ENCODE data around the gene FNDC3A.

Gene FNDC3A

GRCh38 chr13:48975856-48976575, at the start of gene FNDC3A:
Gene FNDC3A, plus strand, starts transcription at chr13:48975912. Its CDS starts 30,279 bp downstream, at chr13:49006191.
- in situ Hi-C loops (cut with MboI; ENCODE audit: low sequenced_read_pairs) = no loop called here

- in situ Hi-C loops (cut with MboI; ENCODE audit: low sequenced_read_pairs) = no loop called here
Measured at GRCh38 chr13:48928757-48929430, 46.8 kb upstream of the FNDC3A start.

DNA sequence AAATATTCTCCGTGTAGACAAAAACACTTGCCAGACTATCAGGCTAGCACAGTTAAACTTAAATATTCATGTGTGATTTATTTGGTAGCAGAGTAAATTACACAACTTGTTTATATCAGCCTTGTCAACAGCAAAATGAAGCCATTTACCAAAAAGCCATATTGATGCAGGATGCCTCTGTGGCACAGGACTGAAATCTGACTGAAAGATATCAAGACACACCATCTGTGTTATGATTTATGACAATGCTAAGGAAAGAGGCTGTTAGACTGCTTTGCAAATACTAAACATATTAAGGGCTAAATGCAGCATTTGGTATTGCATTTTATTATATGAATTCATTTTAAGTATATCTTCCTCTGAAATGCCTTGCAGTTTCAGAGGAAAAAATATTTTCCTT, 44.8 kb upstream of the FNDC3A start:
- in situ Hi-C loops (cut with MboI; ENCODE audit: low sequenced_read_pairs) = no loop called here

GRCh38 chr13:48938308-48938943, 37.3 kb upstream of the FNDC3A start:
- in situ Hi-C loops (cut with MboI; ENCODE audit: low sequenced_read_pairs) = no loop called here

- in situ Hi-C loops (cut with MboI; ENCODE audit: low sequenced_read_pairs) = no loop called here
Measured at GRCh38 chr13:48939728-48940127, 36.0 kb upstream of the FNDC3A start.

DNA sequence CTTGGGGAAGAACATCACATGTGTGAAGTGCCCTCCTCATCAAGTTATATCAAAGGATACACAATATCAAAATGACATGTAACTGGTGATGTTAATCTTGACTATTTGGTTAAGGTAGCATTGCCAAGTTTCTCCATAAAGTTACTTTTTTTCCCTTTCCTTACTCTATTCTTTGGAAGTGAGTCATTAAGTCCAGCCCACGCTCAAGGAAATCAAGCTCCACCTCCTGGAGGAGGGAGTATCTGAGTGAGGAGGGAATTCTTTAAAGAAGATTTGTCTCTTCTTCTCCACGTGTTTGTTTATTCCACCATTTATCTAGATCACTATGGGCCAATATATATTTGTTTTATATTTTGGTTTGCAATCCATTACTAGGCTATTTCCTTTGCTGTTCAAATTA, 33.6 kb upstream of the FNDC3A start:
- in situ Hi-C loops (cut with MboI; ENCODE audit: low sequenced_read_pairs) = no loop called here

- in situ Hi-C loops (cut with MboI; ENCODE audit: low sequenced_read_pairs) = no loop called here
Measured at GRCh38 chr13:48944221-48944620, 31.5 kb upstream of the FNDC3A start.

DNA sequence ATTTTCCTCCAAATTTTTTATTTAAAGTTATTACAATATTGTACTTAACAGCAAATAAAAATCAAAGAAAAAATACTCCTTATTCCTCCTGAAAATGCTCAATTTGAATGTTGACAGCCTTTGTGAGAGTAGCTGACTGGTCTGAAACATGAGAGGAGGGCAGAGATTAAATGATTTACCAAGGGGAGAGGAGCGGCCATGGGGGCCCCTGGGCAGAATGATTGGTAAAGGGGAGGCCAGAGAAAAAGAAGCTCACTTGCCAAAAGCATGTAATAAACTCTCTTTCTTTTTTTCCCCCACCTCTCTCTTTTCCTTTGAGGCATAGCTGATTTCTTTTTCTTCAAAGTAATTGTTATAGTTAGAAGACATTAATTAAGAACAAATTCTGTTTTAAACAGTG, 30.1 kb upstream of the FNDC3A start:
- in situ Hi-C loops (cut with MboI; ENCODE audit: low sequenced_read_pairs) = no loop called here

GRCh38 chr13:48946163-48946562, 29.5 kb upstream of the FNDC3A start:
- in situ Hi-C loops (cut with MboI; ENCODE audit: low sequenced_read_pairs) = no loop called here

- in situ Hi-C loops (cut with MboI; ENCODE audit: low sequenced_read_pairs) = no loop called here
Measured at GRCh38 chr13:48949566-48950500, 25.9 kb upstream of the FNDC3A start.

DNA sequence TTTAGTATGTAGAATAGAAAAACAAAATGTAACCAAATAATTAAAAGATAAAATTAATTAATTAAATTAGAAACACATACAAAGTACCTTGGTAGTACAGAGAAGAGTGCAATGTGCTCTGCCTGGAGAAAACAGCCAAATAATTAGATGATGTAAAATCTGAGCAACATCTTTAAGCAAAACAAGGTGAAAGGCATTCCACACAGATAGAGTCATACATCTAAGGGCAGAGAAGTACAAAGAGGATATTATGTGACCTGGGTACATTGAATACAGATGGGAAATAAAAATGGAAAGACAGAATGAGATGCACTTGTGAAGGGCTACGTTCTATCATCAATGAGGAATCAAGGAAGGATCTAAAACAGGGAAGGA, 25.2 kb upstream of the FNDC3A start:
- in situ Hi-C loops (cut with MboI; ENCODE audit: low sequenced_read_pairs) = no loop called here

- in situ Hi-C loops (cut with MboI; ENCODE audit: low sequenced_read_pairs) = no loop called here
Measured at GRCh38 chr13:48954081-48954480, 21.6 kb upstream of the FNDC3A start.

DNA sequence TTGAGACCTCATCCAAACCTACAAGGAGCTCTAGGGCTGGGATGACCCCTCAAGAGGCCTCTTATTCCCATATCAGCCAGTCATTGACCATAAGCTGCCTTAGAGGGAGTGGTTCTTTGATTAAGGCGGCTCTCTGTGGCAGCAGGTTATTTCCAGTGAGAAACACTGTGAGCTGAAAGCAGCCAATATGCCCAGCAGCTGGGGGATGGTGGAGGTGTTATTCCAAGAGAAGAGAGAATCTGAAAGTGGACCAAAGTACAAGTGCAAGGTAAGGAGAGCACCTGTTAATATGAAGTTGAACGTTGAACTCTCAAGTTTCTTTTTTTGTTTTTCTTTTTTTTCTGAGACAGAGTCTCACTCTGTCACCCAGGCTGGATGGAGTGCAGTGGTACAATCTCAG, 20.2 kb upstream of the FNDC3A start:
- in situ Hi-C loops (cut with MboI; ENCODE audit: low sequenced_read_pairs) = no loop called here

DNA sequence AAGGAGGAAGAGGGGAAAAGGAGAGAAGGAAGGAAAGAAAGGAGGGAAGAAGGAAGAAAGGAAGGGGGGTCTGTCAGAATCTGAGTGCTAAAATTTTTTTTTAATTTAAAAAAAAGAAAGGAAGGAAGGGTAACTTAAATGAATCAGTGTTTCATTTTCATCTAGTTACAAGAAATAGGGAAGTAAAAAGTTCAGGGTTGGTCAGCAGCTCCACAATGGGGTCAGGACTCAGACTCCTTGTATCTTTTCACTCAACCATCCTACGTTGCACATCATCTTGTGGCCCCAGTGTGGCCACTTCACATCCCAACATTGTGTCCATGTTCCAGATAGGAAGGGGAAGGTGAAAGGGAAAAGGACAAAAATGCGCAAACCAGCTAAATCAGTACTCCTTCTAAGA, 14.3 kb upstream of the FNDC3A start:
- in situ Hi-C loops (cut with MboI; ENCODE audit: low sequenced_read_pairs) = no loop called here

GRCh38 chr13:48962281-48962680, 13.4 kb upstream of the FNDC3A start:
- in situ Hi-C loops (cut with MboI; ENCODE audit: low sequenced_read_pairs) = no loop called here

GRCh38 chr13:48965736-48966135, 10.0 kb upstream of the FNDC3A start:
- in situ Hi-C loops (cut with MboI; ENCODE audit: low sequenced_read_pairs) = no loop called here

DNA sequence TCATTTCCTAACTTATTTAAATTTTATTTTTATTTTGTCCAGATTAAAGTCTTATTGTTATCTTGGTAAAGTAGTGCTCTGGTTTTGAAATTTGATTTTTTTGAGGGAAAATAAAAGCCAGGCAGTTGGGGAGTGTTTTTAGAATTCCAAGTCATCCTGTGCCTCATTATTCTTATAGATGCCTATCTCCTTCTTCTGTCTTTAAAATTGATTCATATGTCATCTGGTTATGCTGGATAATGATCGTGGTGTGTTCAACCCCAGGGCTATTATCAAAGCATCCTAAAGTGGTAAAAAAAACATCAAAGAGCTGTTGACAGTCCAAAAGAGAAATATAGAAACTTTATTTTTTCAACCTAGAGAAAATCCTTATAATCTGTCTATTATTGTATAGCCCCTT, 6.0 kb upstream of the FNDC3A start:
- in situ Hi-C loops (cut with MboI; ENCODE audit: low sequenced_read_pairs) = no loop called here

- in situ Hi-C loops (cut with MboI; ENCODE audit: low sequenced_read_pairs) = no loop called here
Measured at GRCh38 chr13:48973845-48974431, 1.8 kb upstream of the FNDC3A start.

GRCh38 chr13:48975101-48975855, 434 bp upstream of the FNDC3A start:
- in situ Hi-C loops (cut with MboI; ENCODE audit: low sequenced_read_pairs) = no loop called here

Data from HL-60/S4 treated with retinoic acid at 250 ng/mL for 4 days and 3 days (cell line).